Transverse colon (tissue), 4 donors: ENCODE measurements around the gene TRIM44. TPM values are rescaled to one million over a fixed set of nuclear protein-coding genes. Genes with fewer than 3 reads are reported as not detected.
"Not testable (repeated sequence)": the region's sequence is repeated elsewhere in the genome, so short reads cannot be mapped to it uniquely, and the experiment has no call there.

Experiments used
- DNase-seq: peaks from one replicate; pipeline ENCODE4 v3.0.0-alpha.2; 2019
- H3K27ac ChIP-seq, 4 donors: fragments of 200-600 bp; sonication (generic); 2 replicates each; pipeline ENCODE4 v1.5.1; 2016 to 2018; ENCODE audit warnings: inconsistent platforms in 4 of 4
- H3K27me3 ChIP-seq: fragments of 200-600 bp; sonication (generic); 2 replicates; pipeline ENCODE4 v1.5.1; 2017; ENCODE audit warnings: inconsistent platforms
- H3K36me3 ChIP-seq, 4 donors: fragments of 200-600 bp; sonication (generic); 2 replicates each; pipeline ENCODE4 v1.5.1; 2017 to 2019; ENCODE audit warnings: inconsistent platforms in 4 of 4
- H3K4me1 ChIP-seq, 4 donors: fragments of 200-600 bp; sonication (generic); 2 replicates each; pipeline ENCODE4 v1.5.1; 2017 to 2020; ENCODE audit warnings: inconsistent platforms in 4 of 4
- H3K4me3 ChIP-seq, 4 donors: fragments of 200-600 bp; sonication (generic); 1 replicate in 1 of 4; 2 replicates in 3 of 4; pipeline versions ENCODE4 v1.5.1 to v1.6.1; 2017 to 2019; ENCODE audit warnings: inconsistent platforms in 4 of 4
- H3K9me3 ChIP-seq, 2 donors: fragments of 200-600 bp; sonication (generic); 2 replicates each; pipeline ENCODE4 v1.5.1; 2017 to 2019; ENCODE audit warnings: inconsistent platforms in 2 of 2
- CTCF ChIP-seq, 5 experiments: fragments of 200-600 bp in 3 of 5; fragments of 450-650 bp in 2 of 5; sonication (generic) in 3 of 5; IDR thresholded peaks; 1 replicate in 2 of 5; 2 replicates in 3 of 5; pipeline ENCODE4 v1.5.1; 2016 to 2017; ENCODE audit warnings: antibody characterized with exemption in 5 of 5, inconsistent platforms in 3 of 5, mild to moderate bottlenecking in 2 of 5, moderate library complexity in 1 of 5
- EP300 ChIP-seq: sonication (generic); formaldehyde crosslinking; IDR thresholded peaks from one replicate; pipeline ENCODE4 v1.6.1; 2017; ENCODE audit warnings: antibody characterized with exemption, low read depth
- POLR2A ChIP-seq: fragments of 450-650 bp; IDR thresholded peaks from one replicate; pipeline ENCODE4 v1.6.1; 2016; ENCODE audit warnings: antibody characterized with exemption, mild to moderate bottlenecking, moderate library complexity
- POLR2AphosphoS5 ChIP-seq, 3 donors: sonication (generic); formaldehyde crosslinking; IDR thresholded peaks; one replicate each; pipeline ENCODE4 v1.6.1; 2016; ENCODE audit warnings: antibody characterized with exemption in 3 of 3
- WGBS, 2 donors: methylation state at CpG; one replicate each; pipeline ENCODE4 v1.1.5; 2018; ENCODE audit warnings: low coverage in 1 of 2; 5-methylcytosine and 5-hydroxymethylcytosine counted together
- in situ Hi-C, 4 donors: fragments of 200-750 bp; cut with MboI; loops; one replicate each; pipeline versions ENCODE4 v1.15.0 to v1.15.1; 2017; ENCODE audit warnings: low sequenced_read_pairs in 3 of 4, low pct_ligation_motif_present in 1 of 4, low pct_unique_long_range_greater_than_20kb in 1 of 4
- intact Hi-C: fragments of 100-400 bp; cut with DNase I; formaldehyde crosslinking; loops from one replicate; pipeline ENCODE4 v1.15.1; 2023; ENCODE audit warnings: low total_unique reads
- total RNA-seq, 4 donors: library from RNA; depleted of rRNA; stranded (reverse); fragments of >200 nt; gene quantifications; one replicate each; pipeline ENCODE4 v1.1.0, GENCODE V29; 2016

TRIM44 gene
- total RNA-seq, 4 donors from 2014 or later: 17.9 to 93.9 (median 37.5) TPM

GRCh38 chr11:35664977-35665441, 2.4 kb downstream of the TRIM44 start:
- Histone ChIP-seq H3K27me3 (no peaks in the 10 kb centered on the region), H3K27ac (no peak overlapping the region), H3K4me3 (no peak overlapping the region), H3K9me3 (peaks cover 0 to 4% of the 10 kb centered on the region in 2 donors), H3K36me3 (no peaks in the 10 kb centered on the region), H3K4me1 (peaks cover 6 to 29% (median 18%) of the 10 kb centered on the region in 4 donors)
- TF ChIP-seq CTCF (IDR thresholded peaks at IDR 0.05) (no peak), POLR2AphosphoS5 (IDR thresholded peaks at IDR 0.05) (no peak), POLR2A (no peak), EP300 (no peak)
- DNase-seq: no peak
- intact Hi-C loops (no loop called here), in situ Hi-C loops (no loop called here)
- 98% methylated on average over 5 of the region's 5 CpGs for WGBS, 2 donors

- TF ChIP-seq CTCF (IDR thresholded peaks at IDR 0.05): no peak
- TF ChIP-seq POLR2A: no peak
- no peak for TF ChIP-seq EP300
- no peak for TF ChIP-seq POLR2AphosphoS5 (IDR thresholded peaks at IDR 0.05)
- Histone ChIP-seq H3K4me1 (peaks cover 6 to 27% (median 14%) of the 10 kb centered on the region in 4 donors), H3K27ac (no peak overlapping the region), H3K36me3 (no peaks in the 10 kb centered on the region), H3K9me3 (peaks cover 0 to 4% of the 10 kb centered on the region in 2 donors), H3K27me3 (no peaks in the 10 kb centered on the region), H3K4me3 (no peak overlapping the region)
- in situ Hi-C loops (no loop called here), intact Hi-C loops (no loop called here)
- DNase-seq: no peak
- 95 to 100% methylated on average over 1 of the region's 1 CpG for WGBS, 2 donors
Measured at GRCh38 chr11:35667257-35667656, 4.7 kb downstream of the TRIM44 start.

GRCh38 chr11:35668350-35668749, 5.8 kb downstream of the TRIM44 start:
- in situ Hi-C loops, H3K4me3 ChIP-seq, H3K27ac ChIP-seq, DNase-seq, H3K36me3 ChIP-seq, H3K27me3 ChIP-seq, H3K9me3 ChIP-seq, intact Hi-C loops: not testable (repeated sequence)
- 96 to 97% methylated on average over 3 of the region's 3 CpGs for WGBS, 2 donors
- peaks cover 3 to 23% (median 10%) of the 10 kb centered on the region in 4 donors for H3K4me1 ChIP-seq

GRCh38 chr11:35671396-35672127, 9.0 kb downstream of the TRIM44 start:
- in situ Hi-C loops (no loop called here), intact Hi-C loops (no loop called here)
- no peak for DNase-seq
- Histone ChIP-seq H3K4me3 (no peak overlapping the region), H3K4me1 (peaks cover 3 to 21% (median 9%) of the 10 kb centered on the region in 4 donors), H3K27ac (no peak overlapping the region), H3K27me3 (no peaks in the 10 kb centered on the region), H3K9me3 (peaks cover 0 to 4% of the 10 kb centered on the region in 2 donors), H3K36me3 (no peaks in the 10 kb centered on the region)
- TF ChIP-seq POLR2A: no peak
- no peak for TF ChIP-seq CTCF (IDR thresholded peaks at IDR 0.05)
- no peak for TF ChIP-seq POLR2AphosphoS5 (IDR thresholded peaks at IDR 0.05)
- no peak for TF ChIP-seq EP300
- WGBS, 2 donors: 89 to 92% methylated on average over 3 of the region's 3 CpGs
